Loucy (cell line): Measurements from ENCODE around the gene CPT1B.

Experiments used
- CTCF ChIP-seq: fragments of 200-600 bp; sonication (generic); conservative IDR thresholded peaks from 2 replicates; pipeline ENCODE4 v1.5.1; 2014; ENCODE audit warnings: mild to moderate bottlenecking, antibody characterized with exemption, low read length
- EZH2phosphoT487 ChIP-seq: fragments of 200-600 bp; IDR thresholded peaks from 2 replicates; pipeline ENCODE4 v1.6.1; 2018; ENCODE audit warnings: antibody characterized with exemption, mild to moderate bottlenecking, moderate library complexity, borderline replicate concordance

DNA sequence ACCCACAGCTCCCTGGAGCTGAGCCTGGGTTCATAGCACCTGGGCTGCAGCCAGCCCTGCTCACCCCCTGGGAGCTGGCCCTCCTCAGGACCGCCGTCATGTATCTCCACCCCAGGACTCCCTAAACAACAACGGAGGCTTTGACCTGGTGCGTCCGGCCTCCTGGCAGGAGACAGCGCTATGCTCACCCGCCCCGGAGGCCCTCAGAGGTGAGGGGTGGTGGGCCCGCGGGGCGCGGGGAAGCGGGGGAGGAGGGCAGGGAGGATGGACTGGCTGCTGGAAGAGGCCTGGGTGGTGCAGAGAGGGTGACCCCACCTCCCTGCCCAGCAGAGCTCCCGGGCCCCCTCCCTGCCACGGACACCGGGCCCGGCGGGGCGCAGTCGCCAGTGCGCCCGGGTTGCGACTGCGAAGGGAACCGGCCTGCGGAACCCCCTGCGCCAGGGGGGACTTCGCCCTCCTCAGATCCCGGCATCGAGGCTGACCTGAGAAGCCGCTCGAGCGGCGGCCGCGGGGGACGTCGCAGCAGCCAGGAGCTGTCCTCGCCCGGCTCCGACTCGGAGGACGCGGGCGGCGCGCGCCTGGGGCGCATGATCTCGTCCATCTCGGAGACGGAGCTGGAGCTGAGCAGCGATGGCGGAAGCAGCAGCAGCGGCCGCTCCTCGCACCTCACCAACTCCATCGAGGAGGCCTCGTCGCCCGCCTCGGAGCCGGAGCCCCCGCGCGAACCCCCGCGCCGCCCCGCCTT is 25.5 kb upstream of the CPT1B start:
- TF ChIP-seq CTCF (no peak), EZH2phosphoT487 (no peak)
